Astrocyte (in vitro differentiated cells and primary cell): ENCODE data around the gene ZNF778. TPM values are rescaled to one million over a fixed set of nuclear protein-coding genes. Genes with fewer than 3 reads are reported as not detected.

Experiments
- DNase-seq: peaks from one replicate; pipeline ENCODE4 v3.0.0-alpha.2; 2010; ENCODE audit warnings: low read depth
- FAIRE-seq: peaks from 2 replicates; lab custom pipeline; 2011; peaks lifted over from hg19 to GRCh38; lab: Jason Lieb, UNC
- H2AFZ ChIP-seq: 2 replicates; pipeline ENCODE4 v1.6.0; 2012; ENCODE audit warnings: low read depth, low read length, inconsistent platforms
- H3K27ac ChIP-seq: 2 replicates; pipeline ENCODE4 v1.5.1; 2011; ENCODE audit warnings: low read depth, low read length, inconsistent platforms
- H3K27me3 ChIP-seq: 2 replicates; pipeline ENCODE4 v1.6.0; 2011; ENCODE audit warnings: low read length, inconsistent platforms; ENCODE audit not compliant: insufficient read depth
- H3K36me3 ChIP-seq: 2 replicates; pipeline ENCODE4 v1.5.1; 2011; ENCODE audit warnings: low read length, inconsistent platforms; ENCODE audit not compliant: insufficient read depth
- H3K4me1 ChIP-seq: 2 replicates; pipeline ENCODE4 v1.5.1; 2011; ENCODE audit warnings: low read length, inconsistent platforms; ENCODE audit not compliant: insufficient read depth
- H3K4me2 ChIP-seq: 2 replicates; pipeline ENCODE4 v1.6.0; 2012; ENCODE audit warnings: low read length, inconsistent platforms
- H3K4me3 ChIP-seq: 2 replicates; pipeline ENCODE4 v1.5.1; 2011; ENCODE audit warnings: low read depth, mild to moderate bottlenecking, low read length, inconsistent platforms; ENCODE audit not compliant: insufficient read depth
- H3K79me2 ChIP-seq: 2 replicates; pipeline ENCODE4 v1.6.0; 2012; ENCODE audit warnings: mild to moderate bottlenecking, low read length, inconsistent platforms; ENCODE audit not compliant: insufficient read depth
- H3K9ac ChIP-seq: 2 replicates; pipeline ENCODE4 v1.6.0; 2012; ENCODE audit warnings: mild to moderate bottlenecking, low read length, inconsistent platforms
- H3K9me3 ChIP-seq: 2 replicates; pipeline ENCODE4 v1.5.1; 2012; ENCODE audit warnings: low read depth, mild to moderate bottlenecking, low read length, inconsistent platforms; ENCODE audit not compliant: insufficient read depth
- H4K20me1 ChIP-seq: 2 replicates; pipeline ENCODE4 v1.6.0; 2012; ENCODE audit warnings: low read length, inconsistent platforms; ENCODE audit not compliant: insufficient read depth
- H3K27ac Mint-ChIP-seq: one replicate; pipeline ENCODE4 v1.8.0; 2021; ENCODE audit warnings: mild to moderate bottlenecking, mixed read lengths; ENCODE audit not compliant: unreplicated experiment
- H3K27me3 Mint-ChIP-seq: one replicate; pipeline ENCODE4 v1.8.0; 2021; ENCODE audit warnings: low read depth, mixed read lengths; ENCODE audit not compliant: unreplicated experiment
- H3K36me3 Mint-ChIP-seq: one replicate; pipeline ENCODE4 v1.8.0; 2021; ENCODE audit warnings: low read depth, mixed read lengths; ENCODE audit not compliant: unreplicated experiment
- H3K4me1 Mint-ChIP-seq: one replicate; pipeline ENCODE4 v1.8.0; 2021; ENCODE audit warnings: low read depth, mixed read lengths; ENCODE audit not compliant: unreplicated experiment
- H3K4me3 Mint-ChIP-seq: one replicate; pipeline ENCODE4 v1.8.0; 2021; ENCODE audit warnings: mild to moderate bottlenecking, moderate library complexity, mixed read lengths; ENCODE audit not compliant: unreplicated experiment
- H3K9me3 Mint-ChIP-seq: one replicate; pipeline ENCODE4 v1.8.0; 2021; ENCODE audit warnings: mild to moderate bottlenecking, mixed read lengths; ENCODE audit not compliant: unreplicated experiment
- CTCF ChIP-seq: IDR thresholded peaks from 2 replicates; pipeline ENCODE4 v1.5.1; 2011; ENCODE audit warnings: low read depth, mild to moderate bottlenecking, inconsistent platforms, low read length, moderate library complexity; ENCODE audit not compliant: insufficient read depth
- EZH2 ChIP-seq: IDR thresholded peaks from 2 replicates; pipeline ENCODE4 v1.6.1; 2012; ENCODE audit warnings: mild to moderate bottlenecking, low read length, inconsistent platforms; ENCODE audit not compliant: insufficient read depth
- total RNA-seq: library from RNA; stranded (reverse); gene quantifications from 2 replicates; pipeline ENCODE4 v1.2.1, GENCODE V29; 2021

Gene ZNF778
- total RNA-seq, 1 donor from 2014 or later = 15.5 TPM

GRCh38 chr16:89219365-89219764, 1.9 kb downstream of the ZNF778 start:
- H3K4me3 ChIP-seq = no peak overlapping the region
- peak overlapping the region; percentile 13 for H3K4me2 ChIP-seq
- peaks cover 3% of the 10 kb centered on the region for H3K9me3 ChIP-seq
- no peak overlapping the region for H2AFZ ChIP-seq
- DNase-seq = no peak
- TF ChIP-seq CTCF = no peak
- no peak for TF ChIP-seq EZH2
- Mint-ChIP-seq H3K9me3 (no peaks in the 10 kb centered on the region), H3K36me3 (peaks cover 18% of the 10 kb centered on the region), H3K27me3 (no peaks in the 10 kb centered on the region), H3K4me3 (peak overlapping the region; percentile 91), H3K27ac (no peak overlapping the region), H3K4me1 (peaks cover 5% of the 10 kb centered on the region)
- H3K79me2 ChIP-seq = peaks cover 36% of the 10 kb centered on the region
- H3K36me3 ChIP-seq = peaks cover 20% of the 10 kb centered on the region
- no peak for FAIRE-seq
- H3K9ac ChIP-seq = no peak overlapping the region
- H3K27me3 ChIP-seq = no peaks in the 10 kb centered on the region
- H4K20me1 ChIP-seq = peaks cover 19% of the 10 kb centered on the region
- peaks cover 13% of the 10 kb centered on the region for H3K4me1 ChIP-seq
- H3K27ac ChIP-seq = no peak overlapping the region

- Mint-ChIP-seq H3K36me3 (peaks cover 37% of the 10 kb centered on the region), H3K4me3 (no peak overlapping the region), H3K9me3 (peaks cover 9% of the 10 kb centered on the region), H3K4me1 (peaks cover under 1% of the 10 kb centered on the region), H3K27ac (no peak overlapping the region), H3K27me3 (no peaks in the 10 kb centered on the region)
- H3K4me3 ChIP-seq = no peak overlapping the region
- peaks cover 8% of the 10 kb centered on the region for H3K4me1 ChIP-seq
- peaks cover 36% of the 10 kb centered on the region for H3K79me2 ChIP-seq
- peaks cover 19% of the 10 kb centered on the region for H4K20me1 ChIP-seq
- no peaks in the 10 kb centered on the region for H3K27me3 ChIP-seq
- TF ChIP-seq EZH2 (no peak), CTCF (no peak)
- DNase-seq = no peak
- no peak overlapping the region for H3K27ac ChIP-seq
- H3K36me3 ChIP-seq = peaks cover 30% of the 10 kb centered on the region
- no peak overlapping the region for H3K9ac ChIP-seq
- no peak overlapping the region for H2AFZ ChIP-seq
- no peak overlapping the region for H3K4me2 ChIP-seq
- peaks cover 15% of the 10 kb centered on the region for H3K9me3 ChIP-seq
- FAIRE-seq = no peak
Measured at GRCh38 chr16:89221604-89222003, 4.1 kb downstream of the ZNF778 start.

- Histone ChIP-seq H3K27me3 (no peaks in the 10 kb centered on the region), H2AFZ (no peak overlapping the region), H3K4me1 (peaks cover 3% of the 10 kb centered on the region), H3K9ac (no peak overlapping the region), H3K36me3 (peaks cover 43% of the 10 kb centered on the region), H4K20me1 (peaks cover 24% of the 10 kb centered on the region), H3K4me3 (no peak overlapping the region), H3K4me2 (no peak overlapping the region), H3K27ac (no peak overlapping the region), H3K79me2 (peaks cover 33% of the 10 kb centered on the region), H3K9me3 (peaks cover 28% of the 10 kb centered on the region)
- no peak overlapping the region for H3K4me3 Mint-ChIP-seq
- H3K4me1 Mint-ChIP-seq = no peaks in the 10 kb centered on the region
- H3K27me3 Mint-ChIP-seq = no peaks in the 10 kb centered on the region
- FAIRE-seq = no peak
- no peak overlapping the region for H3K27ac Mint-ChIP-seq
- DNase-seq = no peak
- peaks cover 50% of the 10 kb centered on the region for H3K36me3 Mint-ChIP-seq
- no peak for TF ChIP-seq EZH2
- no peak for TF ChIP-seq CTCF
- peaks cover 20% of the 10 kb centered on the region for H3K9me3 Mint-ChIP-seq
Measured at GRCh38 chr16:89222931-89223330, 5.4 kb downstream of the ZNF778 start.
